ENCODE results near the gene CEP95.

The CEP95 gene

DNA sequence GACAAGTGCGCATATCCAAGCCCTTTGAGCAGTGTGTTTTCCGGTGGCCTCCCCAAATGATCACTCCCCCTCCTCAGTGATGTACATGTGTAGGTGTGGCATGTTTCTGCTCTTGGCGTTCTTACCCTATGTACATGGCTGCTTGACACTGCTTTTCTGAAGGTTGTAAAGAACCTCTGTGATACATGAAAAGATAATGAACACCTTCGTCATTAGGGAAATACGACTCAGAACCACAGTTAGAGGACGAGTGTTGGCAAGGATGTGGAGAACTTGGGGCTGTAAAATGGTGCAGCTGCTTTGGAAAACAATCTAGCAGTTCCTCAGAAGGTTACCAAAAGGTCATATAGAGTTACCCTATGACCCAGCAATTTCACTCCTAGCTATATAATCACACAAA lies 28.6 kb downstream of the CEP95 start:
- TF ChIP-seq CTCF (IDR thresholded peaks at IDR 0.05; ENCODE audit: low read depth, low read length) = no peak
- no peak overlapping the region for H3K4me3 ChIP-seq (ENCODE audit: low read depth, low read length)

- TF ChIP-seq CTCF (IDR thresholded peaks at IDR 0.05; ENCODE audit: low read depth, low read length) = no peak
- H3K4me3 ChIP-seq (ENCODE audit: low read depth, low read length) = no peak overlapping the region
Observed at GRCh38 chr17:64536913-64537312, 30.1 kb downstream of the CEP95 start.

DNA sequence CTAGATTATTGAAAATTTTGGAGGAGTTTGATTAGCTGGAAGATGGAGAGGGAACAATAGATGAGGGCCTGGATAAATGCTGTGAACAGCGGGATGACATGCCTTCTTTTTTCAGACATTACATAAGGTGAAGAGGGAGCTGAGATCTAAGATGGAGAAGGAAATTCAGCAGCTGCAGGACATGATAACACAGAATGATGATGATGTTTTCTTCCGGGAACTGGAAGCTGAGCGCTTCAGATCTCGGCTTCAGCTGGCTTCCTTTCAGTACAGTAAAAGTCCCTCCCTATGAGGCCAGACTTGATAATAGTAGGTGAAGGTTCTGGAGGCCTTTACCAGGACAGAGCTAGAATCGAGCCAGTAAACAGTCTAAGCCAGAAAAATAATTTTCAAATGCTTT lies 30.7 kb downstream of the CEP95 start:
- no peak overlapping the region for H3K4me3 ChIP-seq (ENCODE audit: low read depth, low read length)

DNA sequence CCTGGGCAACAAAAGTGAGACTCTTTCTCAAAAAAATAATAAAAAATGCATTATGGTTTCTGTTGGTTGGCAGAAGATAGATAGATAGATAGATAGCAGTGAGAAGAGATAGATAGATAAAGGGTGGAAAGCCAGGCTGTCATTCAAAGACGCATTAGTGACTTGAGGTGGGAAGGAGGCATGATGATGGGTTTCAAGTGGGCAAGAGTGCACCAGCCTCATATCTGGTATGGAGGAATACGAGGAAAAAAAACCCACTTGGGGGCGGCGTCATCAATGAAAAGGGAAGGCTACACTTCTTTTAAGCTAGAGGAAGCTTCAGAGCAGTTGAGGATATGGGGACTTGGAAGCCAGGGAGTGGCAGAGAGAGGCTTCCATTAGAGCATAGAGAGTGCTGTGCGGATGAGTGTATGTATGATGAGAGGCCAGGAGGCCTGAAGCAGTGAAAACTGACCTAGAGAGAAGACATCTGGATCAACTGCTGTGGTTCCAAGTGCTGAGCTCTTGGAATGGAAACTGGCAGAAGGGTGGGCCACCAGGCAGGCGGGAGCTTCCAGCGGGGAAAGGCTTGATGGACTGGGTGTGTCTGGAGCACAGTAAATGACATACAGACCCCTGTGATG lies 31.8 kb downstream of the CEP95 start:
- no peak for TF ChIP-seq CTCF (IDR thresholded peaks at IDR 0.05; ENCODE audit: low read depth, low read length)
- no peak overlapping the region for H3K4me3 ChIP-seq (ENCODE audit: low read depth, low read length)

More for the DNA sequence above, 30.7 kb downstream of the CEP95 start:
- TF ChIP-seq CTCF (IDR thresholded peaks at IDR 0.05; ENCODE audit: low read depth, low read length) = no peak

GRCh38 chr17:64540118-64540776 lies 33.5 kb downstream of the CEP95 start:
- no peak for TF ChIP-seq CTCF (IDR thresholded peaks at IDR 0.05; ENCODE audit: low read depth, low read length)
- H3K4me3 ChIP-seq (ENCODE audit: low read depth, low read length) = no peak overlapping the region

DNA sequence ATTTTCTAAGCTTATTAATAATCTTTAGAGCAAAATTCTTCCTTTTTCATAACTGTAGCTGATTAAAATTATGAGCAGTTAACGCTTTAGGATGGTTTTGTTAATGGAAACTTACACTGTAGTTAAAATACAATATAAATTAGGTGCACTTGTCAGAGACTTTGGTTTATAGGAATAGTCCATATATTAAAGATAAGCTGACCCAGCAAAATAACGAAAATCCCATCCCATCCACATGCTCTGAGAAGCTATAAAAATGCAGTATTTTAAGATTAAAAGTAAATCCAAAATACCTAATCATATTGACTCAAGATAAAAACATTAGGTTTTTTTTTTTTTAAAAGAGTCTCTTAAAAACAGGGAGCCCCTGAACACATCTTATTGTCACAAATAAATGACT lies 38.0 kb downstream of the CEP95 start:
- no peak overlapping the region for H3K4me3 ChIP-seq (ENCODE audit: low read depth, low read length)
- TF ChIP-seq CTCF (IDR thresholded peaks at IDR 0.05; ENCODE audit: low read depth, low read length) = no peak

DNA sequence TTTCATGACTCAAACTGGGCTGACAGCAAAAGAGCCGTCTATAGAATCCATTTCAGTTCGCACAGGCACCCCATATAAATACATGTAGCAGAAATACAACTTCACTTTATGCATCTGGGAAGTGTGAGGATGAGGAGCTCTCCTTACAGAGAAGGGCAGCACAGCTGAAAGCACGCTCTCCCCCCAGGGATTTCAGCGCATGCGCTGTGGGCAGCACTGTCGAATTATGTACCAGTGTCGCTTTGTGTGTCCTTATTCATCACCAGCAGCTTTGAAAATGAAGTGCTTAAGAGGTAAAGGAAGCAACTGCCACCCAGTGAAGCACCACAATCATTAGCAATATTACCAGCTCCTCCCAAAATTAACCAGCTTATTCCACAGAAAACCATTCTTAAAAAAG lies 39.9 kb downstream of the CEP95 start:
- no peak overlapping the region for H3K4me3 ChIP-seq (ENCODE audit: low read depth, low read length)
- no peak for TF ChIP-seq CTCF (IDR thresholded peaks at IDR 0.05; ENCODE audit: low read depth, low read length)
